Measurements from ENCODE around the gene CDY2A. TPM values are rescaled to one million over a fixed set of nuclear protein-coding genes. Genes with fewer than 3 reads are reported as not detected.
"Not testable (repeated sequence)": the region's sequence is repeated elsewhere in the genome, so short reads cannot be mapped to it uniquely, and the experiment has no call there.

CDY2A gene
- total RNA-seq (not detected), polyA plus RNA-seq (not detected)
- long read RNA-seq, donor 1: 0 reads
- long read RNA-seq, donor 2: 0 reads
- long read RNA-seq, donor 3: 0 reads
- long read RNA-seq, donor 4: 0 reads
- long read RNA-seq, donor 5: 0 reads

GRCh38 chrY:18025487-18025886, at the start of gene CDY2A:
CDY2A (plus strand) TSS chrY:18025787; CDS start chrY:18026115, 328 bp downstream.
- ATAC-seq (ENCODE audit: insufficient read depth, low FRiP score); H3K9me3 ChIP-seq (ENCODE audit: control insufficient read depth in 4 of 4, insufficient read depth in 3 of 4, low read length in 3 of 4); DNase-seq; H3K9ac ChIP-seq (ENCODE audit: insufficient read depth in 1 of 2, low read length in 2 of 2); H3K36me3 ChIP-seq (ENCODE audit: control insufficient read depth in 4 of 4, insufficient read depth in 4 of 4, low read length in 4 of 4); H3K4me3 ChIP-seq; H3K27ac ChIP-seq (ENCODE audit: low read depth in 1 of 2, low read length in 1 of 2); H3K4me1 ChIP-seq (ENCODE audit: control insufficient read depth in 5 of 5, insufficient read depth in 5 of 5, low read length in 5 of 5); H3K27me3 ChIP-seq (ENCODE audit: control insufficient read depth in 3 of 3, insufficient read depth in 3 of 3, low read length in 2 of 3): not testable (repeated sequence)
- 67% methylated on average over 1 of the region's 2 CpGs; no CpG with 5 or more reads in 1 of the 2 donors for WGBS, 2 donors

GRCh38 chrY:17997586-17997985, 28.0 kb upstream of the CDY2A start:
- H3K4me3 ChIP-seq; ATAC-seq (ENCODE audit: insufficient read depth, low FRiP score); H3K9me3 ChIP-seq (ENCODE audit: control insufficient read depth in 4 of 4, insufficient read depth in 3 of 4, low read length in 3 of 4); H3K27ac ChIP-seq (ENCODE audit: low read depth in 1 of 2, low read length in 1 of 2); H3K27me3 ChIP-seq (ENCODE audit: control insufficient read depth in 3 of 3, insufficient read depth in 3 of 3, low read length in 2 of 3); H3K9ac ChIP-seq (ENCODE audit: insufficient read depth in 1 of 2, low read length in 2 of 2); H3K4me1 ChIP-seq (ENCODE audit: control insufficient read depth in 5 of 5, insufficient read depth in 5 of 5, low read length in 5 of 5); DNase-seq; H3K36me3 ChIP-seq (ENCODE audit: control insufficient read depth in 4 of 4, insufficient read depth in 4 of 4, low read length in 4 of 4): not testable (repeated sequence)
- no CpG with 5 or more reads among the region's 3 CpGs for WGBS, 2 donors

GRCh38 chrY:17998266-17998665, 27.3 kb upstream of the CDY2A start:
- not testable (repeated sequence) for H3K4me3 ChIP-seq; H3K4me1 ChIP-seq (ENCODE audit: control insufficient read depth in 5 of 5, insufficient read depth in 5 of 5, low read length in 5 of 5); DNase-seq; H3K36me3 ChIP-seq (ENCODE audit: control insufficient read depth in 4 of 4, insufficient read depth in 4 of 4, low read length in 4 of 4); ATAC-seq (ENCODE audit: insufficient read depth, low FRiP score); H3K9me3 ChIP-seq (ENCODE audit: control insufficient read depth in 4 of 4, insufficient read depth in 3 of 4, low read length in 3 of 4); H3K9ac ChIP-seq (ENCODE audit: insufficient read depth in 1 of 2, low read length in 2 of 2); H3K27ac ChIP-seq (ENCODE audit: low read depth in 1 of 2, low read length in 1 of 2); H3K27me3 ChIP-seq (ENCODE audit: control insufficient read depth in 3 of 3, insufficient read depth in 3 of 3, low read length in 2 of 3)
- WGBS, 2 donors: no CpG with 5 or more reads among the region's 2 CpGs

- not testable (repeated sequence) for ATAC-seq (ENCODE audit: insufficient read depth, low FRiP score); H3K36me3 ChIP-seq (ENCODE audit: control insufficient read depth in 4 of 4, insufficient read depth in 4 of 4, low read length in 4 of 4); H3K27me3 ChIP-seq (ENCODE audit: control insufficient read depth in 3 of 3, insufficient read depth in 3 of 3, low read length in 2 of 3); H3K4me1 ChIP-seq (ENCODE audit: control insufficient read depth in 5 of 5, insufficient read depth in 5 of 5, low read length in 5 of 5); H3K9ac ChIP-seq (ENCODE audit: insufficient read depth in 1 of 2, low read length in 2 of 2); DNase-seq; H3K27ac ChIP-seq (ENCODE audit: low read depth in 1 of 2, low read length in 1 of 2); H3K4me3 ChIP-seq; H3K9me3 ChIP-seq (ENCODE audit: control insufficient read depth in 4 of 4, insufficient read depth in 3 of 4, low read length in 3 of 4)
- WGBS, 2 donors: no CpG with 5 or more reads among the region's 2 CpGs
Observed at GRCh38 chrY:18023897-18024296, 1.7 kb upstream of the CDY2A start.

- not testable (repeated sequence) for H3K9me3 ChIP-seq (ENCODE audit: control insufficient read depth in 4 of 4, insufficient read depth in 3 of 4, low read length in 3 of 4); DNase-seq; H3K36me3 ChIP-seq (ENCODE audit: control insufficient read depth in 4 of 4, insufficient read depth in 4 of 4, low read length in 4 of 4); H3K27ac ChIP-seq (ENCODE audit: low read depth in 1 of 2, low read length in 1 of 2); H3K4me1 ChIP-seq (ENCODE audit: control insufficient read depth in 5 of 5, insufficient read depth in 5 of 5, low read length in 5 of 5); ATAC-seq (ENCODE audit: insufficient read depth, low FRiP score); H3K4me3 ChIP-seq; H3K9ac ChIP-seq (ENCODE audit: insufficient read depth in 1 of 2, low read length in 2 of 2); H3K27me3 ChIP-seq (ENCODE audit: control insufficient read depth in 3 of 3, insufficient read depth in 3 of 3, low read length in 2 of 3)
- no CpG with 5 or more reads among the region's 1 CpG for WGBS, 2 donors
Observed at GRCh38 chrY:18028845-18029244, 3.3 kb downstream of the CDY2A start.

- not testable (repeated sequence) for H3K27ac ChIP-seq (ENCODE audit: low read depth in 1 of 2, low read length in 1 of 2); H3K9ac ChIP-seq (ENCODE audit: insufficient read depth in 1 of 2, low read length in 2 of 2); H3K27me3 ChIP-seq (ENCODE audit: control insufficient read depth in 3 of 3, insufficient read depth in 3 of 3, low read length in 2 of 3); H3K9me3 ChIP-seq (ENCODE audit: control insufficient read depth in 4 of 4, insufficient read depth in 3 of 4, low read length in 3 of 4); DNase-seq; H3K4me3 ChIP-seq; H3K4me1 ChIP-seq (ENCODE audit: control insufficient read depth in 5 of 5, insufficient read depth in 5 of 5, low read length in 5 of 5); H3K36me3 ChIP-seq (ENCODE audit: control insufficient read depth in 4 of 4, insufficient read depth in 4 of 4, low read length in 4 of 4); ATAC-seq (ENCODE audit: insufficient read depth, low FRiP score)
- no CpG with 5 or more reads among the region's 3 CpGs for WGBS, 2 donors
Observed at GRCh38 chrY:18030178-18030577, 4.6 kb downstream of the CDY2A start.

GRCh38 chrY:18034100-18034814, 8.7 kb downstream of the CDY2A start:
- H3K4me3 ChIP-seq; H3K27me3 ChIP-seq (ENCODE audit: control insufficient read depth in 3 of 3, insufficient read depth in 3 of 3, low read length in 2 of 3); H3K9ac ChIP-seq (ENCODE audit: insufficient read depth in 1 of 2, low read length in 2 of 2); H3K4me1 ChIP-seq (ENCODE audit: control insufficient read depth in 5 of 5, insufficient read depth in 5 of 5, low read length in 5 of 5); H3K36me3 ChIP-seq (ENCODE audit: control insufficient read depth in 4 of 4, insufficient read depth in 4 of 4, low read length in 4 of 4); H3K27ac ChIP-seq (ENCODE audit: low read depth in 1 of 2, low read length in 1 of 2); ATAC-seq (ENCODE audit: insufficient read depth, low FRiP score); DNase-seq; H3K9me3 ChIP-seq (ENCODE audit: control insufficient read depth in 4 of 4, insufficient read depth in 3 of 4, low read length in 3 of 4): not testable (repeated sequence)
- WGBS, 2 donors: no CpG with 5 or more reads among the region's 3 CpGs

- not testable (repeated sequence) for H3K9ac ChIP-seq (ENCODE audit: insufficient read depth in 1 of 2, low read length in 2 of 2); H3K4me1 ChIP-seq (ENCODE audit: control insufficient read depth in 5 of 5, insufficient read depth in 5 of 5, low read length in 5 of 5); DNase-seq; H3K9me3 ChIP-seq (ENCODE audit: control insufficient read depth in 4 of 4, insufficient read depth in 3 of 4, low read length in 3 of 4); ATAC-seq (ENCODE audit: insufficient read depth, low FRiP score); H3K27ac ChIP-seq (ENCODE audit: low read depth in 1 of 2, low read length in 1 of 2); H3K27me3 ChIP-seq (ENCODE audit: control insufficient read depth in 3 of 3, insufficient read depth in 3 of 3, low read length in 2 of 3); H3K36me3 ChIP-seq (ENCODE audit: control insufficient read depth in 4 of 4, insufficient read depth in 4 of 4, low read length in 4 of 4); H3K4me3 ChIP-seq
- no CpG with 5 or more reads among the region's 3 CpGs for WGBS, 2 donors
Observed at GRCh38 chrY:18034864-18035263, 9.3 kb downstream of the CDY2A start.
